Mesenteric fat pad (tissue), 1 donor: ENCODE results near the gene GNA14. TPM values are rescaled to one million over a fixed set of nuclear protein-coding genes. Genes with fewer than 3 reads are reported as not detected.
"Not testable (repeated sequence)": the region's sequence is repeated elsewhere in the genome, so short reads cannot be mapped to it uniquely, and the experiment has no call there.

Experiments used
- DNase-seq: peaks from one replicate; pipeline ENCODE4 v3.0.0-alpha.2; 2020; ENCODE audit warnings: low spot score
- total RNA-seq: library from RNA; stranded (reverse); fragmentation: NEBNext Ultra II Directional; extraction: Animal tissue kit (Norgen Biotek cat#: 25700); gene quantifications from one replicate; pipeline ENCODE4 v1.2.1, GENCODE V29; 2021
- donor health status: DM: yes; HTN: yes; CAD: no.

The GNA14 gene
- total RNA-seq, 1 donor from 2014 or later = 4.8 TPM

GRCh38 chr9:77647267-77648233 is 572 bp downstream of the GNA14 start:
- no peak for DNase-seq

- no peak for DNase-seq
Observed at GRCh38 chr9:77643871-77644270, 4.3 kb downstream of the GNA14 start.

DNA sequence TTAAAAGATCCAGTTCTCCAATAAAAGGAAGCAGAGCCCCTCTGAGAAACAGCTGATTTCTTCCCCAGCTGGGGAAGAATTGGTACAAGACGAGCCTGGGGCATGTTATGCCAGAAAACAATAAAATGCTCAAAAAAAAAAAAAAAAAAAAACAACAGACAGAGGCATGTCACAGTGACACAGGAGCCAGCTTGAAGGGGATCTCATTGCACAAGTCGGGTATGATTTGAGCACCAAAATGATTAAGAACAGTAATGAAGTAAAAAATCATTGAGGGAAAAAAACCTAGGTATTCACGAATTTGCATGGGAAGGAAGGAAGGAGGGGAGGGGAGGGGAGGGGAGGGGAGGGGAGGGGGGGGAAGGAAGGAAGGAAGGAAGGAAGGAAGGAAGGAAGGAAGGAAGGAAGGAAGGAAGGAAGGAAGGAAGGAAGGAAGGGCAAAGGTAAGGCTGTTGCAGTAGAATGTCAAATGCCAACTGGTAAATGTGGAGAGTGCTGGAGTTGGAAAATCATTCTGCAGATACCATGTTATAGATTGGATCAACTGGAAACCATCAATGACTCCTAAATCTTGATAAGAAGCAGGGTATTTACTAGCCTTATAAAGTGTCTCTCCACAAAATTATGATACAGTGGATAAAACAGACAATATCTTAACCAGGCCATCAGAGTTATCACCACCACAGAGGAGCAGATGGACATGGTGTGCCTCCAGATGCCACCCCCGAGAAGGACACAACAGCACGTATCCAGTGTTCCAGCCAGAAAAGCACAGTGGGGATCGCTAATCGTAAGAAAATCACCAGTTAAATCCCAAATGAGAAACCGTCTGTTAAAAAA is 7.2 kb downstream of the GNA14 start:
- DNase-seq = no peak

DNA sequence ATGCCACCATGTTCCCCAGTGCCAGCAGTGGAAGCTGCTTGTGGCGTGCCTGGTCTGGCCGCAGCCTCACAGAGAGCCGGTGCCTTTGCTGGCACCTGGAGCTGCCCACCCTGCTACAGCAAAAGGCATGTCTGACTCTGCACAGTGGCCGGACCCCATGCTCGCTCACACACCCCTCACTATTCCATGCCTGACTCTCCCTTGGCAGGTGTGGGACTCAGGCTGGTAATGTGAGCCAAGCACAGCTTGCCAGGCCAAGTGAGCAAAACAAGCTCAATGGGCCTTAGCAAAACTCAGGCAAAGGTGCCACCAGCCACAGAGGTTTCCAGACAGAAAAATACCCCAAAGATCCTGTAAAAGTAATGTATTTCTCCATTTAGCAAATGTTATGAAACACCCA is 15.5 kb downstream of the GNA14 start:
- DNase-seq = no peak

DNA sequence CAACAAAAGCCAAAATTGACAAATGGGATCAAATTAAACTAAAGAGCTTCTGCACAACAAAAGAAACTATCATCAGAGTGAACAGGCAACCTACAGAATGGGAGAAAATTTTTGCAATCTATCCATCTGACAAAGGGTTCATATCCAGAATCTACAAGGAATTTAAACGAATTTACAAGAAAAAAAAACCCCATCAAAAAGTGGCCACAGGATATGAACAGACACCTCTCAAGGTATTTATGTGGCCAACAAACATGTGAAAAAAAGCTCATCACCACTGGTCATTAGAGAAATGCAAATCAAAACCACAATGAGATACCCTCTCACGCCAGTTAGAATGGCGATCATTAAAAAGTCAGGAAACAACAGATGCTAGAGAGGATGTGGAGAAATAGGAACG is 19.3 kb downstream of the GNA14 start:
- DNase-seq = not testable (repeated sequence)

- no peak for DNase-seq
Observed at GRCh38 chr9:77616191-77616590, 31.9 kb downstream of the GNA14 start.

DNA sequence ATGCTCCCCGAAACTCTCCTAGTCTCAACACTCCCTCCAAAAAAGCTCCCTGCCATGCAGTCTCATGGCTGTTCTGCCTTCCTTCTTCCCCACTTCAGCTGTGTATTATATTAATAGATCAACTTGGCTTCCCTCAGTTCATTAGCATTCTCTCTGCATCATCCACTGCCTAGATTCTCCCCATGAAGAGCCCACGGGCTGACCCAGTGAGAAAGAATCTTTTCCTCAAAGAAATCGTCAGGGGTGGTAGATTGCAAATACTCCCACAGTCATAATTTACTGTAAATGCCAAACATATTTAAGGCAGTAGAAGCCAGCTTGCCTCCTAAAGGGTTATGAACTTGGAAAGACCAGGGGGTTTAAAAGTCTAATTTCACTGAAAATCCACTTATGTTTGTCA is 33.5 kb downstream of the GNA14 start:
- no peak for DNase-seq

GRCh38 chr9:77606526-77606925 is 41.6 kb downstream of the GNA14 start:
- DNase-seq = no peak

DNA sequence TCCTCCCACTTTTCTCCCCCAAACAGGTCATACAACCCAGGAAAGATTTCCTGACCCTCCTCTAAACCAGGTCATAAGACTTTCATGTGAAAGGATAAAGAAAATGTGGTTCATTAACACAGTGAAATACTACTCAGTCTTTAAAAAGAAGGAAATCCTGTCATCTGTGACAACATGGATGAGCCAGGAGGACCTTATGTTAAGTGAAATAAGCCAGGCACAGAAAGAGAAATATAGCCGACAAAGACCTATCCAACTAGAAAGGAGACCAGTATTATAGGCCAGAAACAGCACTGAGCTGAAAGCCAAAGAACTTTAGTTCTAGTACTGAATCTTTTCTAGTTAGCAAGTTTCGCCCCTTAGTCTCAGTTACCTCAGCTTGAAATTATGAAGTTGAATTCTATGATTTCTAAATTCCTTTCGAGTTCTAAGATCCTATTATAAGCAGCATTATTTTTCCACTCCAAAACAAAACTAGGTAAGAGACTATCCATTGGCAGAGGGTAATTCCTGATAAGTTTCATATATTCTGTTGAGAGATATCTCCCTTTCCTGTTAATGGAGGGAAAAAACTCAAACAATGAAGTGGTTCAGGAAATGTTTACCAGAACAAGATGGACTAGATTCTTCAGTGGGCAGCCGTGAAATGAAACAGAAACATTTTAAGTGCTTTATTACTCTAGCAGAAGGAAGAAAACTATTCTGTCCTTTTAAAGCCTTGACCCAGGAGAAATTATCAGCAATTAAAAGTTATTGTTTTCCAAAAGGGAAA is 42.5 kb downstream of the GNA14 start:
- DNase-seq = no peak

GRCh38 chr9:77604316-77604715 is 43.8 kb downstream of the GNA14 start:
- no peak for DNase-seq

DNA sequence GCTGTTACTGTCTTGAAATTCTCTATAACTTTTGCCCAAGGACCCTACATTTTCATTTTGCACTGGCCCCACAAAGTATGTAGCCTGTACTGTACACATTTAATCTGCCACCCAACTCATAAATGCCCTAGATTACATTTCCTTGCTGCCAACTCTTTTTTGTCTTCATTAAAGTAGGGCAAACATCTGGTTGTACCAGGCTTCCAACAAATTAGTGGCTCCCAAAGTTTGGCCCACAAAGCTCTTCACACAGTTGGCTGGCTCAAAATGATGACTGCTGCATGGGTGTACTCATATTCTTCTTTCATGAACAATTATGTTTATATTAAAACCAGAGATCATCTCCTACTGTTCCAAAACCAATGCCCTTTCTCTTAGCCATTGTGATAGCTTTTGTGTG is 45.3 kb downstream of the GNA14 start:
- DNase-seq = no peak

- no peak for DNase-seq
Observed at GRCh38 chr9:77601476-77602099, 46.5 kb downstream of the GNA14 start.

GRCh38 chr9:77600810-77601209 is 47.3 kb downstream of the GNA14 start:
- no peak for DNase-seq

GRCh38 chr9:77599492-77599891 is 48.6 kb downstream of the GNA14 start:
- DNase-seq = no peak

DNA sequence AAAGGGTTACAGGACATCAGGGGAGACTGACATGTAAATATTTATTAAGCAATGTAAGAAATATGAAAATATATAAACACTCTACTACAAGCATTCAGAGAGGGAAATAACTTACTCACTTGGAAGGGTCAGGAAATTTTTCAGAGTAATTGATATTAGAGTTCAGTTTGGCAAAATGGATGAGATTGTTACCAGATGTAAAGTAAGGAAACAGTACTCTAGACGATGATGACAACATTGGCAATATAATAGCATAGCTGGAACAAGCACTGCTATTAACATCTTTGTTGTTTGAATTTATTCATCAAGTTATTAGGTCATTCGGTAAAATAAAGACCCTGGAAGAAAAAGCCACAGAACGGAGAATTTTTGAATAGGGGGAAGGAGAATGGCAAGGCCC is 49.1 kb downstream of the GNA14 start:
- DNase-seq = no peak

DNA sequence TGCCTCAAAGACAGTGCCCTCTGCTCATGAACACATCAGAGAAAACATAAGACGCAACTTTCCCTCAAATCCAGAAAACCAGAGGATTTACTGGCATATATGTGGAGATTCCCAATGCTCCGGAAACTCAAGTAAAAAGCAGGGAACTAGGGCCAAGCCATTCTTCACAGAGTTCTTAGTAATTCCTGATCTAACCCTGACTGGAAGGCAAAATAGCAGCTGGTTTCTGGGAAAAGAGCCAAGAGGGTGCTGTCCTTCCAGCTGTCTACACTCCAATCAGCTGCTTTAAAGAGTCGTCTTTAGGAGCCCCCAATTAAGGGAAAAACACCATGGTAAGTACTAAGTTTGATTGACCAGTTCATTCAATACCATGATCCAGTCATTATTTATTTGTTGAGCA is 49.6 kb downstream of the GNA14 start:
- DNase-seq = no peak

DNA sequence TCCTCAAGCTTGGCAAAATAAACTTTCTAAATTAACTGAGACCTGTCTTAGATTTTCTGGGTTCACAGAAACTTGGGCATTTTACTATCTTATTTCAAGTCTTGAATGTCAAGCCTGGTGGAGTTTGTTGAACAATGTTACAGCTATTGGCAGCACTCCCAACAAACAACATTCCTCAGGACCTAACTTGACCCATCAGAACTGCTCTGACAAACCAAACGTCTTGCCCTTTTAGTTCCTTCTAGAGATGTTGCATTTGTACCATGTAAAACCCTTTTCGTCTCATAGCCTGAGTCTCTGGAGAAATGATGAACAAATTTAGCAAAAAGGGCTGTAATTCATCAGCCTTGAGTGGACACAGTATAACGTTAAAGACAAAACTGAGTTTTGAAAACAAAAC is 51.1 kb downstream of the GNA14 start:
- no peak for DNase-seq

DNA sequence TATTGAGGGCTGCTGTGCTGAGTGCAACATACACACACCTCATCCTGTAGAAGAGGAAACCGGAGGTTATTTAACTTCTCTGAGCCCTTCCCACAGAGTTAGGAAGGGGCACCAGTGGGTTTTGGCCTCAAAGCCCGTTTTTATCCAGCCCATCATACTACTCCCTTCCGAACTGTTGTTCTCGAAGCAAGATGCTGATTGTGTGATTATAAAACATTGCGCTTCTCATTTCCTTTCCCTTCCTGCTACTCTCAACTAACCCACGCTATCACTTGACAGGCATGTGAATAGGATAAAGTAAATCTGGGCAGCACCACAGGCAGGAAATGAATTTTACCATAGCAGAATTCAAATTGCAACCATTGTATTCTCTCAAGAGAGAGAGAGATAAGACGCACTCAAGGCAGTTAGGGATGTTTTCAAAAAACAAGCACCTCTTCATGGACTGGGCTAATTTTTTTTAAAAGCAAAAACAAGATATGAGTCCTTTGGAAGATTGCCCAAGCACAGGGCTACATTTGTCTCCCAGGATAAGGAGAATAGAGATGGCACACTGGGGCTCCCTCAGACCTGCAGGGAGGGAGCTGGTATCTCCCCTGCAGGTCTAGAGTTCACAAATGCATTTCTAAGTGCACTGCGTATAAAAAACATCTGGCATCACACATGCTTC is 52.6 kb downstream of the GNA14 start:
- no peak for DNase-seq

- DNase-seq = no peak
Observed at GRCh38 chr9:77594963-77595362, 53.2 kb downstream of the GNA14 start.

GRCh38 chr9:77593528-77593927 is 54.6 kb downstream of the GNA14 start:
- no peak for DNase-seq
